Transverse colon (tissue), 4 donors: ENCODE results near the gene HOXD11. TPM values are rescaled to one million over a fixed set of nuclear protein-coding genes. Genes with fewer than 3 reads are reported as not detected.

ENCODE experiments used
- DNase-seq: peaks from one replicate; pipeline ENCODE4 v3.0.0-alpha.2; 2019
- H3K27ac ChIP-seq, 4 donors: fragments of 200-600 bp; sonication (generic); 2 replicates each; pipeline ENCODE4 v1.5.1; 2016 to 2018; ENCODE audit warnings: inconsistent platforms in 4 of 4
- H3K27me3 ChIP-seq: fragments of 200-600 bp; sonication (generic); 2 replicates; pipeline ENCODE4 v1.5.1; 2017; ENCODE audit warnings: inconsistent platforms
- H3K36me3 ChIP-seq, 4 donors: fragments of 200-600 bp; sonication (generic); 2 replicates each; pipeline ENCODE4 v1.5.1; 2017 to 2019; ENCODE audit warnings: inconsistent platforms in 4 of 4
- H3K4me1 ChIP-seq, 4 donors: fragments of 200-600 bp; sonication (generic); 2 replicates each; pipeline ENCODE4 v1.5.1; 2017 to 2020; ENCODE audit warnings: inconsistent platforms in 4 of 4
- H3K4me3 ChIP-seq, 4 donors: fragments of 200-600 bp; sonication (generic); 1 replicate in 1 of 4; 2 replicates in 3 of 4; pipeline versions ENCODE4 v1.5.1 to v1.6.1; 2017 to 2019; ENCODE audit warnings: inconsistent platforms in 4 of 4
- H3K9me3 ChIP-seq, 2 donors: fragments of 200-600 bp; sonication (generic); 2 replicates each; pipeline ENCODE4 v1.5.1; 2017 to 2019; ENCODE audit warnings: inconsistent platforms in 2 of 2
- EP300 ChIP-seq: sonication (generic); formaldehyde crosslinking; IDR thresholded peaks from one replicate; pipeline ENCODE4 v1.6.1; 2017; ENCODE audit warnings: antibody characterized with exemption, low read depth
- POLR2A ChIP-seq: fragments of 450-650 bp; IDR thresholded peaks from one replicate; pipeline ENCODE4 v1.6.1; 2016; ENCODE audit warnings: antibody characterized with exemption, mild to moderate bottlenecking, moderate library complexity
- POLR2AphosphoS5 ChIP-seq, 3 donors: sonication (generic); formaldehyde crosslinking; IDR thresholded peaks; one replicate each; pipeline ENCODE4 v1.6.1; 2016; ENCODE audit warnings: antibody characterized with exemption in 3 of 3
- WGBS, 2 donors: methylation state at CpG; one replicate each; pipeline ENCODE4 v1.1.5; 2018; ENCODE audit warnings: low coverage in 1 of 2; 5-methylcytosine and 5-hydroxymethylcytosine counted together
- in situ Hi-C, 4 donors: fragments of 200-750 bp; cut with MboI; loops; one replicate each; pipeline versions ENCODE4 v1.15.0 to v1.15.1; 2017; ENCODE audit warnings: low sequenced_read_pairs in 3 of 4, low pct_ligation_motif_present in 1 of 4, low pct_unique_long_range_greater_than_20kb in 1 of 4
- intact Hi-C: fragments of 100-400 bp; cut with DNase I; formaldehyde crosslinking; loops from one replicate; pipeline ENCODE4 v1.15.1; 2023; ENCODE audit warnings: low total_unique reads
- total RNA-seq, 4 donors: library from RNA; depleted of rRNA; stranded (reverse); fragments of >200 nt; gene quantifications; one replicate each; pipeline ENCODE4 v1.1.0, GENCODE V29; 2016
- TF ChIP-seq, protein P1 (sequence below), 5 experiments: fragments of 200-600 bp in 3 of 5; fragments of 450-650 bp in 2 of 5; sonication (generic) in 3 of 5; IDR thresholded peaks; 1 replicate in 2 of 5; 2 replicates in 3 of 5; pipeline ENCODE4 v1.5.1; 2016 to 2017; ENCODE audit warnings: antibody characterized with exemption in 5 of 5, inconsistent platforms in 3 of 5, mild to moderate bottlenecking in 2 of 5, moderate library complexity in 1 of 5

The HOXD11 gene
- total RNA-seq, 4 donors from 2014 or later, result 0.41 to 13.5 (median 4.4) TPM

DNA sequence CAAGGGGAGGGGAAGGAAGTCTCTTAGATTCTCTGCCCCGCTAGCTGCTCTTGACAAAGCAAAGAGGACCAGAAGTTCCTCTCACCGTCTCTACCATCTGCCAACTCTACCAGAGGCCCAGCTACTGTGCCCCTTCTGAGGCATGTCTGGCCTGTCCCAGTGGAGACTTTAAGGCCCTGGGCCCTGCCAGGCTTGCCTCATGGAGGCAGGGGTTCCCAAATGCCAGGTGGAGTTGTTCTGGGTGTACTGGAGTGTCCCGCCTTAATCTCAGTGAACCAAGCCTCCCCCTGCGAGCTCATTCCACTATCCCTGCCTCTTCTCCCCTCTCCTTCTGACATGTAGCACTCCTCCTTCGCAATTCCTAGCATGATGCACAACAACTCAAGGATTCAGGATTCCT lies 5.2 kb upstream of the HOXD11 start:
- no peak for DNase-seq
- TF ChIP-seq POLR2AphosphoS5 (IDR thresholded peaks at IDR 0.05) (no peak), EP300 (no peak), POLR2A (no peak)
- TF ChIP-seq, protein P1, sequence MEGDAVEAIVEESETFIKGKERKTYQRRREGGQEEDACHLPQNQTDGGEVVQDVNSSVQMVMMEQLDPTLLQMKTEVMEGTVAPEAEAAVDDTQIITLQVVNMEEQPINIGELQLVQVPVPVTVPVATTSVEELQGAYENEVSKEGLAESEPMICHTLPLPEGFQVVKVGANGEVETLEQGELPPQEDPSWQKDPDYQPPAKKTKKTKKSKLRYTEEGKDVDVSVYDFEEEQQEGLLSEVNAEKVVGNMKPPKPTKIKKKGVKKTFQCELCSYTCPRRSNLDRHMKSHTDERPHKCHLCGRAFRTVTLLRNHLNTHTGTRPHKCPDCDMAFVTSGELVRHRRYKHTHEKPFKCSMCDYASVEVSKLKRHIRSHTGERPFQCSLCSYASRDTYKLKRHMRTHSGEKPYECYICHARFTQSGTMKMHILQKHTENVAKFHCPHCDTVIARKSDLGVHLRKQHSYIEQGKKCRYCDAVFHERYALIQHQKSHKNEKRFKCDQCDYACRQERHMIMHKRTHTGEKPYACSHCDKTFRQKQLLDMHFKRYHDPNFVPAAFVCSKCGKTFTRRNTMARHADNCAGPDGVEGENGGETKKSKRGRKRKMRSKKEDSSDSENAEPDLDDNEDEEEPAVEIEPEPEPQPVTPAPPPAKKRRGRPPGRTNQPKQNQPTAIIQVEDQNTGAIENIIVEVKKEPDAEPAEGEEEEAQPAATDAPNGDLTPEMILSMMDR (IDR thresholded peaks at IDR 0.05), result no peak
- Histone ChIP-seq H3K4me3 (no peak overlapping the region), H3K4me1 (peaks cover under 1 to 37% (median 31%) of the 10 kb centered on the region in 4 donors), H3K36me3 (no peaks in the 10 kb centered on the region), H3K27ac (no peak overlapping the region), H3K9me3 (no peaks in the 10 kb centered on the region), H3K27me3 (peaks cover 100% of the 10 kb centered on the region)
- intact Hi-C loops (loop anchor here (2.0 kb wide), 1 partner anchor 405 kb away; no protein-coding TSS in a partner anchor), in situ Hi-C loops (loop anchor here in 3 of 4 donors (25.0 kb wide), 2 partner anchors 710 to 1035 kb away; no protein-coding TSS in a partner anchor)
- WGBS, 2 donors, result 68 to 71% methylated on average over 3 to 5 of the region's 5 CpGs

DNA sequence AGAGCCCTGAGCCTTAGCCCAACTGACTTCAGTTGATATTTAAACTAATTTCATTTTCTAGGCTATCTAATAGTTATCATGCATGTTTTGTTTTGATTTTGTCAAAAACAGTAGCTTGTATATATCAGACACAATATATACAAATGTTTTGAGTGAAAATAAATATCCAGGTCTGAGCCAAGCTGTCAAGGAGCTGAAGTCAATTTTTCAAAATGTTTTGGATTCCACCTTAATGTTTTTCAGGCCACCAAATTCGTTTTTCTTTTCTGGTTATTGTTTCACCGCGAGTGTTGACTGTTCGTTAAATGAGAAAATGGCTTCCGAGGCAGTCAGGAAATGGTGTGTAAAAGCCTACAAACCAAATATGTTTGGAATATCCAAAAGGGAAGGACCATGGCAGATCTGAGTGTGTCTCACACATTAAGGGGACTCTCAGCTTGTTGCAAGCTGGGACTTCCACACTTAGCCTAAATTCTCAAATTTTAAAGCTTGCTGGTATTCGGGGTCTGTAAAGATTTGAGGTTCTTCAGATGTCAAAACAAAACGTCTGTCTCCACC lies 4.7 kb upstream of the HOXD11 start:
- Histone ChIP-seq H3K27me3 (peaks cover 100% of the 10 kb centered on the region), H3K36me3 (no peaks in the 10 kb centered on the region), H3K4me1 (peaks cover 4 to 37% (median 30%) of the 10 kb centered on the region in 4 donors), H3K9me3 (no peaks in the 10 kb centered on the region), H3K27ac (no peak overlapping the region), H3K4me3 (no peak overlapping the region)
- 54 to 66% methylated on average over 7 of the region's 7 CpGs for whole genome bisulfite sequencing, 2 donors
- in situ Hi-C loops, result loop anchor here in 3 of 4 donors (25.0 kb wide), 2 partner anchors 710 to 1035 kb away; no protein-coding TSS in a partner anchor
- intact Hi-C loops, result loop anchor here (2.0 kb wide), 1 partner anchor 406 kb away; no protein-coding TSS in a partner anchor
- DNase-seq, result no peak
- TF ChIP-seq POLR2AphosphoS5 (IDR thresholded peaks at IDR 0.05) (no peak), EP300 (no peak), POLR2A (no peak)
- TF ChIP-seq, protein P1 (IDR thresholded peaks at IDR 0.05), result no peak

DNA sequence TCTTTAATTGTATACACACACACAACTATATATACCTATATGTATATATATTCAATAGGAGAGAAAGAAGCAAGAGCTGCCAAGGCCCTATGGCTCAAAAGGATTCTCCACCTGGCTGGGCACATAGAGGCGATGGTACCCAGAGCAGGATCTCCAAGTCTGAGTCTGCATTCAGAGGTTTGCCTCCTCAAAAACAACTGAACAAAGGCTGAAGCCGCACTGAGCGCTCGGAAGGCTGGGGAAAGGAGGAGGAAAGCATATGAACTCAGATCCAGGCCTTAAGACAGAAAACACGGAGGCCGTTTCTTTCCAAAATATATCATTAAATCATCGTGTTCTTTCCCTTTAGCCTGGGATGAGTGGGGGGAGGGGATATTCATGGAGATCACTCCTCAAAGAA lies 3.9 kb upstream of the HOXD11 start:
- Histone ChIP-seq H3K4me1 (peaks cover 4 to 34% (median 25%) of the 10 kb centered on the region in 4 donors), H3K27me3 (peaks cover 98% of the 10 kb centered on the region), H3K9me3 (no peaks in the 10 kb centered on the region), H3K4me3 (no peak overlapping the region), H3K36me3 (no peaks in the 10 kb centered on the region), H3K27ac (no peak overlapping the region)
- intact Hi-C loops, result loop anchor here (2.0 kb wide), 1 partner anchor 406 kb away; no protein-coding TSS in a partner anchor
- WGBS, 2 donors, result 63 to 73% methylated on average over 7 of the region's 7 CpGs
- in situ Hi-C loops, result loop anchor here in 3 of 4 donors (25.0 kb wide), 2 partner anchors 709 to 1034 kb away; no protein-coding TSS in a partner anchor
- no peak for DNase-seq
- TF ChIP-seq, protein P1 (IDR thresholded peaks at IDR 0.05), result no peak
- no peak for TF ChIP-seq POLR2AphosphoS5 (IDR thresholded peaks at IDR 0.05)
- no peak for TF ChIP-seq POLR2A
- TF ChIP-seq EP300, result no peak

DNA sequence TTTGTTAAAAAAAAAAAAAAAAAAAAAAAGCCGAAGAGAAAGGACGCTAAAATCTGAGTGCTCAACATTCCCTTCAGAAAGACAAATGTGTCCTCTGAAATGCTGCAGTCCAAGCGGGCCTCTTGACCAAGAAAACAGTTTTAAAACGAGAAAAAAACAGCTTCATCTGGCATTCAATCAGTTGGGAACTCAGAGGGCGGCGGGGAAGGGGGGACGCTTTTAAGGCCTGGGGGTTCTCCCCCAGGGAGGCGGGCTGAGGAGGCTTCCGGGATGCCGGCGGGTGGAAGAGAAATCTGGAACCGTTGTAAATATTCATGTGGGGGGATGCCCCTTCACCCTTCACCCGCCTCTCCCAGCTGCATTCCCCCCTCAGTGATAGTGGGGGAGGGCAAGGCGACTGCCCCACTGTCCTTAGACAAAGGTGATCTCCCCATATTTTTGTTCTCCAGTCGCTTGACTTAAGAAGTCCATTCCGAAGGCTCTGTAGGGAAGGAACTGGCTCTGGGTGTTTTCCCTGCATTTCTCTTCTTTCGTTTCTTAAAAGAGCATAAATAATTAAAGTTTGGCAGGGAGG lies 3.3 kb upstream of the HOXD11 start:
- Histone ChIP-seq H3K4me1 (peaks cover 7 to 37% (median 25%) of the 10 kb centered on the region in 4 donors), H3K9me3 (no peaks in the 10 kb centered on the region), H3K36me3 (no peaks in the 10 kb centered on the region), H3K27me3 (peaks cover 98% of the 10 kb centered on the region), H3K27ac (peak overlapping the region in 3 of 4 donors; percentile 51 to 79 (median 68)), H3K4me3 (peak overlapping the region in 2 of 4 donors; percentile 37 to 52)
- no peak for TF ChIP-seq POLR2AphosphoS5 (IDR thresholded peaks at IDR 0.05)
- no peak for TF ChIP-seq POLR2A
- no peak for TF ChIP-seq EP300
- TF ChIP-seq, protein P1 (IDR thresholded peaks at IDR 0.05), result no peak
- no peak for DNase-seq
- intact Hi-C loops, result loop anchor here (2.0 kb wide), 1 partner anchor 407 kb away; no protein-coding TSS in a partner anchor
- in situ Hi-C loops, result loop anchor here in 3 of 4 donors (25.0 kb wide), 2 partner anchors 708 to 1033 kb away; no protein-coding TSS in a partner anchor
- WGBS, 2 donors, result 11 to 17% methylated on average over 6 to 17 of the region's 17 CpGs
